GM18498 (cell line): ENCODE data around the gene C21orf58.
"Not testable (repeated sequence)": the region's sequence is repeated elsewhere in the genome, so short reads cannot be mapped to it uniquely, and the experiment has no call there.

Experiments used
- ATAC-seq: cut with Tn5 transposase; IDR thresholded peaks from one replicate; pipeline ENCODE4 v1.9.1; 2021; ENCODE audit warnings: mild to moderate bottlenecking, moderate library complexity; ENCODE audit not compliant: unreplicated experiment

The C21orf58 gene

GRCh38 chr21:46323710-46324389 lies at the start of gene C21orf58, which contains the start of gene PCNT:
Gene C21orf58 (minus strand): TSS chr21:46323870. CDS start chr21:46322738, 1,132 bp downstream.
Gene PCNT (plus strand): TSS chr21:46324156. CDS start chr21:46324229, 73 bp downstream.
- ATAC-seq = peak; percentile 78

- not testable (repeated sequence) for ATAC-seq
These were observed 49.3 kb upstream of the C21orf58 start for GRCh38 chr21:46372947-46373346.

GRCh38 chr21:46372014-46372485 lies 48.4 kb upstream of the C21orf58 start:
- ATAC-seq = no peak

- no peak for ATAC-seq
These were observed 47.7 kb upstream of the C21orf58 start for GRCh38 chr21:46371204-46372013.

GRCh38 chr21:46369520-46370235 lies 46.0 kb upstream of the C21orf58 start:
- ATAC-seq = no peak

- ATAC-seq = peak; percentile 63
These were observed 45.0 kb upstream of the C21orf58 start for GRCh38 chr21:46368533-46369285.

- no peak for ATAC-seq
These were observed 43.3 kb upstream of the C21orf58 start for GRCh38 chr21:46366966-46367365.

GRCh38 chr21:46366561-46366960 lies 42.9 kb upstream of the C21orf58 start:
- no peak for ATAC-seq

- ATAC-seq = no peak
These were observed 42.4 kb upstream of the C21orf58 start for GRCh38 chr21:46366091-46366490.

- ATAC-seq = no peak
These were observed 40.0 kb upstream of the C21orf58 start for GRCh38 chr21:46363698-46364097.

- ATAC-seq = no peak
These were observed 39.3 kb upstream of the C21orf58 start for GRCh38 chr21:46362946-46363345.

- ATAC-seq = no peak
These were observed 38.3 kb upstream of the C21orf58 start for GRCh38 chr21:46361935-46362334.

GRCh38 chr21:46361176-46361575 lies 37.5 kb upstream of the C21orf58 start:
- ATAC-seq = no peak

- no peak for ATAC-seq
These were observed 34.2 kb upstream of the C21orf58 start for GRCh38 chr21:46357684-46358425.

- no peak for ATAC-seq
These were observed 33.6 kb upstream of the C21orf58 start for GRCh38 chr21:46357335-46357604.

GRCh38 chr21:46356494-46357334 lies 33.0 kb upstream of the C21orf58 start:
- ATAC-seq = no peak

GRCh38 chr21:46356005-46356338 lies 32.3 kb upstream of the C21orf58 start:
- no peak for ATAC-seq

GRCh38 chr21:46355161-46356004 lies 31.7 kb upstream of the C21orf58 start:
- no peak for ATAC-seq
